IPS-18a (cell line): ENCODE measurements around the gene OVOL1.
"Not testable (repeated sequence)": the region's sequence is repeated elsewhere in the genome, so short reads cannot be mapped to it uniquely, and the experiment has no call there.

Source experiments
- H3K27ac ChIP-seq: one replicate; pipeline ENCODE4 v1.5.1; 2013; ENCODE audit warnings: low read length
- H3K27me3 ChIP-seq: one replicate; pipeline ENCODE4 v1.6.1; 2013; ENCODE audit warnings: mild to moderate bottlenecking, low read length; ENCODE audit not compliant: control insufficient read depth, insufficient read depth
- H3K36me3 ChIP-seq: one replicate; pipeline ENCODE4 v1.6.1; 2013; ENCODE audit warnings: low read depth, low read length; ENCODE audit not compliant: control insufficient read depth
- H3K4me1 ChIP-seq: one replicate; pipeline ENCODE4 v1.6.1; 2013; ENCODE audit warnings: low read depth, low read length; ENCODE audit not compliant: control insufficient read depth
- H3K4me3 ChIP-seq: one replicate; pipeline ENCODE4 v1.5.1; 2013; ENCODE audit warnings: low read length
- H3K9ac ChIP-seq: one replicate; pipeline ENCODE4 v1.6.1; 2013; ENCODE audit warnings: mild to moderate bottlenecking, low read length, moderate library complexity
- H3K9me3 ChIP-seq: one replicate; pipeline ENCODE4 v1.6.1; 2013; ENCODE audit warnings: low read depth, low read length; ENCODE audit not compliant: control insufficient read depth

Gene OVOL1

GRCh38 chr11:65767406-65767805 is 19.5 kb upstream of the OVOL1 start:
- no peaks in the 10 kb centered on the region for H3K9me3 ChIP-seq
- H3K27ac ChIP-seq: no peak overlapping the region
- no peak overlapping the region for H3K9ac ChIP-seq
- H3K36me3 ChIP-seq: no peaks in the 10 kb centered on the region
- H3K27me3 ChIP-seq: no peaks in the 10 kb centered on the region
- H3K4me1 ChIP-seq: no peaks in the 10 kb centered on the region
- H3K4me3 ChIP-seq: no peak overlapping the region

- H3K4me1 ChIP-seq, H3K27me3 ChIP-seq, H3K27ac ChIP-seq, H3K9me3 ChIP-seq, H3K9ac ChIP-seq, H3K4me3 ChIP-seq, H3K36me3 ChIP-seq: not testable (repeated sequence)
Observed at GRCh38 chr11:65767806-65768205, 19.1 kb upstream of the OVOL1 start.

GRCh38 chr11:65770951-65771567 is 15.8 kb upstream of the OVOL1 start:
- H3K4me1 ChIP-seq: no peaks in the 10 kb centered on the region
- no peaks in the 10 kb centered on the region for H3K36me3 ChIP-seq
- H3K27ac ChIP-seq: no peak overlapping the region
- no peak overlapping the region for H3K9ac ChIP-seq
- no peak overlapping the region for H3K4me3 ChIP-seq
- no peaks in the 10 kb centered on the region for H3K27me3 ChIP-seq
- H3K9me3 ChIP-seq: no peaks in the 10 kb centered on the region

- H3K4me3 ChIP-seq: no peak overlapping the region
- no peaks in the 10 kb centered on the region for H3K36me3 ChIP-seq
- no peaks in the 10 kb centered on the region for H3K9me3 ChIP-seq
- no peak overlapping the region for H3K9ac ChIP-seq
- no peak overlapping the region for H3K27ac ChIP-seq
- no peaks in the 10 kb centered on the region for H3K27me3 ChIP-seq
- H3K4me1 ChIP-seq: no peaks in the 10 kb centered on the region
Observed at GRCh38 chr11:65771589-65772112, 15.2 kb upstream of the OVOL1 start.

GRCh38 chr11:65773784-65774411 is 13.0 kb upstream of the OVOL1 start:
- Histone ChIP-seq H3K4me3 (no peak overlapping the region), H3K4me1 (no peaks in the 10 kb centered on the region), H3K27ac (no peak overlapping the region), H3K36me3 (no peaks in the 10 kb centered on the region), H3K27me3 (no peaks in the 10 kb centered on the region), H3K9ac (no peak overlapping the region), H3K9me3 (no peaks in the 10 kb centered on the region)

- H3K4me3 ChIP-seq: no peak overlapping the region
- no peaks in the 10 kb centered on the region for H3K27me3 ChIP-seq
- no peaks in the 10 kb centered on the region for H3K36me3 ChIP-seq
- H3K4me1 ChIP-seq: no peaks in the 10 kb centered on the region
- H3K9ac ChIP-seq: no peak overlapping the region
- no peaks in the 10 kb centered on the region for H3K9me3 ChIP-seq
- no peak overlapping the region for H3K27ac ChIP-seq
Observed at GRCh38 chr11:65774525-65775306, 12.1 kb upstream of the OVOL1 start.

GRCh38 chr11:65776196-65776595 is 10.7 kb upstream of the OVOL1 start:
- Histone ChIP-seq H3K4me1 (no peaks in the 10 kb centered on the region), H3K36me3 (no peaks in the 10 kb centered on the region), H3K4me3 (no peak overlapping the region), H3K27me3 (no peaks in the 10 kb centered on the region), H3K9me3 (no peaks in the 10 kb centered on the region), H3K27ac (no peak overlapping the region), H3K9ac (no peak overlapping the region)

- Histone ChIP-seq H3K27me3 (peaks cover 4% of the 10 kb centered on the region), H3K9me3 (no peaks in the 10 kb centered on the region), H3K4me1 (no peaks in the 10 kb centered on the region), H3K4me3 (no peak overlapping the region), H3K27ac (no peak overlapping the region), H3K36me3 (no peaks in the 10 kb centered on the region), H3K9ac (no peak overlapping the region)
Observed at GRCh38 chr11:65776710-65777141, 10.1 kb upstream of the OVOL1 start.

GRCh38 chr11:65777241-65777640 is 9.6 kb upstream of the OVOL1 start:
- no peak overlapping the region for H3K27ac ChIP-seq
- H3K4me3 ChIP-seq: no peak overlapping the region
- H3K4me1 ChIP-seq: no peaks in the 10 kb centered on the region
- peaks cover 9% of the 10 kb centered on the region for H3K27me3 ChIP-seq
- H3K36me3 ChIP-seq: no peaks in the 10 kb centered on the region
- no peaks in the 10 kb centered on the region for H3K9me3 ChIP-seq
- no peak overlapping the region for H3K9ac ChIP-seq

- no peaks in the 10 kb centered on the region for H3K9me3 ChIP-seq
- H3K27ac ChIP-seq: no peak overlapping the region
- peaks cover 16% of the 10 kb centered on the region for H3K27me3 ChIP-seq
- no peak overlapping the region for H3K4me3 ChIP-seq
- H3K9ac ChIP-seq: no peak overlapping the region
- H3K4me1 ChIP-seq: no peaks in the 10 kb centered on the region
- H3K36me3 ChIP-seq: no peaks in the 10 kb centered on the region
Observed at GRCh38 chr11:65777821-65778361, 9.0 kb upstream of the OVOL1 start.

- H3K4me1 ChIP-seq: no peaks in the 10 kb centered on the region
- no peak overlapping the region for H3K4me3 ChIP-seq
- no peak overlapping the region for H3K27ac ChIP-seq
Observed at GRCh38 chr11:65778431-65778900, 8.4 kb upstream of the OVOL1 start.

More at GRCh38 chr11:65778431-65778900, 8.4 kb upstream of the OVOL1 start:
- Histone ChIP-seq H3K36me3 (no peaks in the 10 kb centered on the region), H3K27me3 (peaks cover 21% of the 10 kb centered on the region), H3K9me3 (no peaks in the 10 kb centered on the region), H3K9ac (no peak overlapping the region)
